Left renal cortex interstitium (tissue), 4 donors: ENCODE data around the gene FAM187B. TPM values are rescaled to one million over a fixed set of nuclear protein-coding genes. Genes with fewer than 3 reads are reported as not detected.

Source experiments
- DNase-seq, 4 donors: peaks; one replicate each; pipeline ENCODE4 v3.0.0-alpha.2; 2013; ENCODE audit warnings: low read depth in 4 of 4, low spot score in 2 of 4, missing footprints in 1 of 4
- polyA plus RNA-seq, 4 donors: library from polyadenylated mRNA; unstranded; fragments of 120-200 nt; gene quantifications; one replicate each; pipeline ENCODE4 v1.2.1, GENCODE V29; 2013; ENCODE audit not compliant: insufficient read length in 4 of 4

Gene FAM187B
- polyA plus RNA-seq, 4 donors, result not detected

DNA sequence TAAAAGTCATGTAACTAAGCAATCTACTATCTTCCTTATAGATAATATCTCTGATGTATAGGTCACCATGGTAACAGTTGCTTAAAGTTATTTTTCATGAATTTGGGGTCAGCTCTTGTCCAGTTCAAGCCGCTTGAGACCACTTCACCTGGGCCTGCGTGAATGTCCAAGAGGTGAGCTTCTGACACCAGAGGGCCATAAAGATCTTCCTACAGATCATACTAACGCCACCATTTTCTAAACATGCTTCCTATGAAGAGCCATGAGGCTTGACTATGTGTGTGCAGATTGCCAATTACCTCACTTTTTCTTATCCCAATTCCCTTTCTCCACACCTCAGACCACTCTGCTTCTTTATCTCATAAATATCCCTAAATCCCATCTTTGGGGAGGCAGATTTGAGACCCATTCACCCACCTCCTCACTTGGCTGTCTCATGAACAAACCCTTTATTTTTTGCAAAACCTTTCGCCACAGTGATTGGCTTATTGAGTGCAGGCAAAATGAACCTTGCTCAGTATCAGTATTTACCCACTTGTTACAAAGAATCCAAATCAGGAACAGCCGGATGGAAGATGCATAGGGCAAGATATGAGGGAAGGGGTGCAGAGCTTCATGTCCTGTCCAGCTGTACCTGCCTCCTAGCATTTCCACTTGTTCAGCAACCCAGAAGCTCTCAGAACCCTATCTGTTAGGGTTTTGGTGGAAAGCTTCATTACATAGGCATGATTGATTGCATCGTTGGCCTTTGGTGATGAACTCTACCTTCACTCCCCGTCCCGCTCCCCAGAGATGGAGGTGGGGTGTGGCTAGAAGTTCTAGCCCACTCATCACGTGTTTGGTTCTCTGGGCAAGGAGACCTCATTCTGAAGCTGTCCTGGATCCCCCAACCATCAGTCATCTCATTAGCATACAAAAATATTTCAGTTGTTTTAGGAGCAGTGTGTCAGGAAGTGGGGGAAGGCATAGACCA is 34.2 kb downstream of the FAM187B start:
- DNase-seq, result no peak

DNA sequence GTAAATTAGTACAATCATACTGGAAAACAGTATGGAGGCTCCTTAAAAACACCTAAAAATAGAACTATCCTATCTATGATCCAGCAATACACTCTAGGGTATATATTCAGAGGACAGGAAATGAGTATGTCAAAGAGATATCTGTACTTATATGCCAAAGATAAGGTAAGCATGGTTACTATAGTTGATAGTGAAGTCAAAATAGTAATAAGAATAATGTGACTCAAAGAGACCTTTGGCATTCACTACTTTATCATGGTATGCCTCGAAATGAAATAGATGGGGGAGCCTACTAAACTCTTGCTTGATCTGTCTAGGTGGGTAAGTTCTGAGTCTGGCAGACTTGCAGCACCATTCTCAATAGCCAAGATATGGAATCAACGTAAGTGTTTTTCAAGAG is 43.7 kb downstream of the FAM187B start:
- no peak for DNase-seq

DNA sequence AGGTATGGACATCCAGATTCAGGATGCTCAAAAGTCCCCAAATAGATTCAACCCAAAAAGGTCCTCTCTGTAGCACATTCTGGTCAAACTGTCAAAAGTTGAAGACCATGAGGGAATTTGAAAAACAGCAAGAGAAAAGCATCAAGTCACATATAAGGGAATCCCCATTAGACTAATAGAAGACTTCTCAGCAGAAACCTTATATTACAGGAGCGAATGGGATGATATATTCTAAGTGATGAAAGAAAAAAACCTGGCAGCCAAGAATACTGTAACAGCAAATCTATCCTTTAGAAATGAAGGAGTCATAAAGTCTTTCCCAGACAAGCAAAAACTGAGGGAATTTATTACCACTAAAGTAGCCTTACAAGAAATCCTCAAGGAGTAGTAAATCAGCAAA is 44.3 kb downstream of the FAM187B start:
- no peak for DNase-seq

DNA sequence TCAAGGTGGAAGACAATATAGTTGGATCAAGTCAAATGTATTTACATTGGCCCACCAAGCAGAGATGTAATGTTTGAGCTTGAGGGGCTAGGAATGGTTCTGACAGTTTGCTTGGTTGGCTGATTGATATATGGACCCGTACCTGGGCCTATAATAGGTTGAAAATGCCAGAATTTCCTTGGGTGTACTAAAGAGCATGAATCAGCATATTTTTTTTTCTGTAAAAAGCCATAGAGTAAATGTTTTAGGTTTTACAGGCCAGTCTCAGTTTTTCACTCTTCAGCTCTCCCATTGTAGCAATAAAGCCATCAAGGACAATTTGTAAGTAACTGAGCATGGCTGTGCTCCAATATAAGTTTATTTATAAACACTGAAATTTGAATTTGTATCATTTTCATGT is 47.2 kb downstream of the FAM187B start:
- no peak for DNase-seq

DNA sequence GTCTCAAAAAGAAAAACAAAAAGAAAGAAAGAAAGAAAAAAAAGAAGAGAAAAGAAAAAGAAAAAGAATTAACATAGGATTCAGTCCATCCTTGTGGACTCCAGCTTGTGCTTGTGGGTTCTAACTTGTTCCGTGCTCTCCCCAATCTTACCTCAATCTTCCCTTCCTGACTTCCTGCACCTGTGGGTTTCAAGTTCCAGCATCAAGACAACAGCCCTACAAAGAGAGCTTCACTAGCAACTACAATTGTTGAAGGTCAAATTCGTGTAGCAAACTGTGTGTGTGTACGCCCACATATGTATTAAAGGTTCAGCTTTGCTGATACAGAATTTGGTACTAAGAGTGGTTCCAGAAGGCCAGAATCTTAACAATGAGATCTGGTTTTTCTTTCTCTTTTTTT is 48.7 kb downstream of the FAM187B start:
- DNase-seq, result no peak

DNA sequence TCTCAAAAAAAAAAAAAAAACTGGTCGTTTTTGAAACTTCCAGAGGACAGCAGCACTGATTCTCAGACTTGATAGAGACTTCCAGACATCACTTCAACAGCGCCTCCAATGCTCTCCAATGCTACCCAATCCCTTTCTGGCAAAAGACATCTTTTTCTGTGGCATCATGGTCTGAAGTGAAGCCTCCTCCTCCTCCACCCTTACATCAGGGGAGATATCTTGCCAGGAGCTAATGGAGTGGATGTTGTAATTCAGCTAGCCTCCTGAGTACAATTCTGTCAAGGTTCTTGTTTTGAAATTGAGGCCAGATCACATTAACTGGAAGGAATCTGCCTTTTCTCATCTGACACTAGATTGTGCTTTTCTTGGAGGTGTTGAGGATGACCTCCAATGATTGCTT is 49.8 kb downstream of the FAM187B start:
- no peak for DNase-seq

DNA sequence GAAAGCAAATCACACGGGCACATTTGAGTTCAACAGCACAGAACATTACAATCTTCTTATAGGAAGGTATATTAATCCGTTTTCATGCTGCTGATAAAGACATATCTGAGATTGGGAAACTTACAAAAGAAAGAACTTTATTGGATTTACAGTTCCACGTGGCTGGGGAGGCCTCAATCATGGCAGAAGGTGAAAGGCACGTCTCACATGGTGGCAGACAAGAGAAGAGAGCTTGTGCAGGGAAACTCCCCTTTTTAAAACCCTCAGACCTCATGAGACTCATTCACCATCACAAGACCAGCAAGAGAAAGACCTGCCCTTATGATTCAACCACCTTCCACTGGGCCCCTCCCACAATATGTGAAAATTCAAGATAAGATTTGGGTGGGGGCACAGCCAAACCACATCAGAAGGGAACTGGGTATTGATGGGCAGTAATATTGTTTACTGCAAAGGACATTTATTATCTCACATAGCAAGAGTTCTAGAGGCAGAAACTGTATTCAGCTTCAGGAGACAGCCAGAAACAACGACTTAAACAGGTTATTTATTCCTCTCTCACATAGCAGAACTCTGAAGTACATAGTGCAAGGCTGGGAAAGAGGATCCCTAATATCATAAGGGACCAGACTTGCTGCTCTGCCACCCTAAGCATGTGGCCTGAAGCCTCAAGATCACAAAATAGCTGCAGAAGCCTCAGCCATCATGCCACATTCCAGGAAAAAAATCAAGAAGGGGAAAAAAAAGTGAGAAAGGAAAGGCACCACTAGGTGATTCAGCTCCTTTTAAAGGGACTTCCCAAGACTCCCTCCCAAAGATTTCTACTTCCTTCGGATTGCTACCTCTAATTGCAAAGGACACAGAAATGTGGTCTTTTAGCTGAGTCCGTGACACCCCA is 50.9 kb downstream of the FAM187B start:
- no peak for DNase-seq

DNA sequence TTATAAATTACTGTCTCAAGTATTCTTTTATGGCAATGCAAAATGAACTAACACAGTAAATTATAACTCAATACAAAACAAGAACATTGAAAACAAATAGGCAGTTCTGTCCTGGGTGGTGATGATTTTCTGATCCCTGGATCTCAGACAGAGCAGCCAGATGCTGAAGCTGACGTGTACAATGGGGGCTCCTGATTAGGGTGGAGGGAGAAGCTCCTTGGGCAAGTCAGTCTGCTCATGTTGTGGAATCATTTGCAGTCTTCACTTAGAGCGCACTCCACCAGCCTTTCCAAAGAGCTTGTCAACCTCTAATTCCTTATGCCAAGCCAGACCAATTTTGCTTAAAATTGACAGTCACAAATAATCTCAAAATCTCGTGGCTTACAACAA is 52.4 kb downstream of the FAM187B start:
- DNase-seq, result no peak

Other genes starting within 250 kb of the FAM187B start
- gene GRAMD1A, start 228.4 kb downstream of the FAM187B start, polyA plus RNA-seq, result 10 to 100 TPM; 48.1 to 87.2 (median 61.3) TPM
- gene SCN1B, start 198.3 kb downstream of the FAM187B start, polyA plus RNA-seq, result 1 to 10 TPM in 3 of 4 donors, under 1 TPM in 1; 0.41 to 1.4 (median 1.4) TPM
- gene HPN, start 187.0 kb downstream of the FAM187B start, polyA plus RNA-seq, result 100 to 1,000 TPM in 3 of 4 donors, 10 to 100 TPM in 1; 88.9 to 122 (median 112) TPM
- 10 to 100 TPM; 16.2 to 25.3 (median 19.5) TPM for gene FXYD3, start 112.9 kb downstream of the FAM187B start, polyA plus RNA-seq
- 1 to 10 TPM; 2.9 to 4.0 (median 3.3) TPM for gene LGI4, start 93.7 kb downstream of the FAM187B start, polyA plus RNA-seq
- 10 to 100 TPM; 15.4 to 32.1 (median 24.9) TPM for gene FXYD1, start 89.9 kb downstream of the FAM187B start, polyA plus RNA-seq
- gene FXYD7, start 85.5 kb downstream of the FAM187B start, polyA plus RNA-seq, result 1 to 10 TPM in 2 of 4 donors, under 1 TPM in 2; 0.44 to 2.2 (median 1.3) TPM
- 10 to 100 TPM; 19.5 to 33.3 (median 25.7) TPM for gene FXYD5, start 74.0 kb downstream of the FAM187B start, polyA plus RNA-seq
- gene LSR, start 20.3 kb upstream of the FAM187B start, polyA plus RNA-seq, result 10 to 100 TPM; 49.9 to 73.2 (median 59.6) TPM
- 100 to 1,000 TPM; 160 to 193 (median 172) TPM for gene USF2, start 40.2 kb upstream of the FAM187B start, polyA plus RNA-seq
- under 1 TPM; 0.09 to 0.92 (median 0.30) TPM for gene HAMP, start 53.8 kb upstream of the FAM187B start, polyA plus RNA-seq
- 10 to 100 TPM in 1 of 4 donors, 1 to 10 TPM in 3; 2.6 to 15.5 (median 5.6) TPM for gene MAG, start 63.4 kb upstream of the FAM187B start, polyA plus RNA-seq
- 10 to 100 TPM in 2 of 4 donors, 1 to 10 TPM in 2; 6.3 to 51.9 (median 12.3) TPM for gene CD22, start 100.4 kb upstream of the FAM187B start, polyA plus RNA-seq
- under 1 TPM; 0.06 to 0.87 (median 0.64) TPM for gene FFAR1, start 119.2 kb upstream of the FAM187B start, polyA plus RNA-seq
- gene FFAR3, start 129.7 kb upstream of the FAM187B start, polyA plus RNA-seq, result under 1 TPM in 3 of 4 donors, not detected in 1; 0.13 to 0.19 (median 0.17) TPM
- gene GPR42, start 142.3 kb upstream of the FAM187B start, polyA plus RNA-seq, result under 1 TPM in 1 of 4 donors, not detected in 3; 0.23 TPM
- gene FFAR2, start 219.5 kb upstream of the FAM187B start, polyA plus RNA-seq, result under 1 TPM; 0.22 to 0.60 (median 0.33) TPM